ENCODE measurements around the gene OLFM3.

Gene OLFM3

DNA sequence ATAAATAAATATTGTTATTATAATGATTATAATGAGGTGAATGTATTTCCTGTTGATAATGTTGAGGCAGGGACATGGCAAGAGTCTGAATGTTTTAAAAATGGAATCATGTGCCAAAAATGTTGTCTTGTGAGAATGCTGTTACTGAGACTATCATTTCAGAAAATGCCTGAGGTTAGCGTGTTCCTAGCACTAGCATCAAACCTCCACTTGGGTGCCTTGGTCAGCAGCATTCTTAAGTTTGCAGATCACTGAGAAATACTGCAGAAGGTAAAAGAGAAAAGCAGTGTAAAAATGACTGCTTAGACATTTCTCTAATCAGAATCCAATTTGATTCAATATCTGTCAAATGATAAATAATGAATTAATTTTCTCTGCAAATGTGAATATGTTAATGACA lies 50.8 kb downstream of the OLFM3 start:
- TF ChIP-seq, protein P1, sequence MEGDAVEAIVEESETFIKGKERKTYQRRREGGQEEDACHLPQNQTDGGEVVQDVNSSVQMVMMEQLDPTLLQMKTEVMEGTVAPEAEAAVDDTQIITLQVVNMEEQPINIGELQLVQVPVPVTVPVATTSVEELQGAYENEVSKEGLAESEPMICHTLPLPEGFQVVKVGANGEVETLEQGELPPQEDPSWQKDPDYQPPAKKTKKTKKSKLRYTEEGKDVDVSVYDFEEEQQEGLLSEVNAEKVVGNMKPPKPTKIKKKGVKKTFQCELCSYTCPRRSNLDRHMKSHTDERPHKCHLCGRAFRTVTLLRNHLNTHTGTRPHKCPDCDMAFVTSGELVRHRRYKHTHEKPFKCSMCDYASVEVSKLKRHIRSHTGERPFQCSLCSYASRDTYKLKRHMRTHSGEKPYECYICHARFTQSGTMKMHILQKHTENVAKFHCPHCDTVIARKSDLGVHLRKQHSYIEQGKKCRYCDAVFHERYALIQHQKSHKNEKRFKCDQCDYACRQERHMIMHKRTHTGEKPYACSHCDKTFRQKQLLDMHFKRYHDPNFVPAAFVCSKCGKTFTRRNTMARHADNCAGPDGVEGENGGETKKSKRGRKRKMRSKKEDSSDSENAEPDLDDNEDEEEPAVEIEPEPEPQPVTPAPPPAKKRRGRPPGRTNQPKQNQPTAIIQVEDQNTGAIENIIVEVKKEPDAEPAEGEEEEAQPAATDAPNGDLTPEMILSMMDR (IDR thresholded peaks at IDR 0.05) = no peak

DNA sequence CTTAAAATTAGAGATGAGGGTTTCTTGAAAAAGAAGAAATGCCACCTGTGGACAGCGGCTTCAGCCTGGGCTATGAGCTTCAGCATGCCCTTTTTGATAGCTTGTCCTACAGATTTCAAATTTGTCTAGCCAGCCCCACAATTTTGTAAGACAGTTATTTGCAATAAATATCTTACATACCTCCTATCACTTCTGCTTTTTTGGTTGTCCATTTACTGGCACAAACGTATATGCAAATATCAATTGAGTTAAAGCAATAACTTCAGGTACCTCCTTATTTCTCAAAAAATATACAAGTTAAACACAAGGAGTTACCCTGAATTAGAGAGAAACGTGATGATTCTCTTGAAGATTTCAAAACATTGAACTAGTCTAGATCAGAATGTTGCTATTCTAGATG lies 53.5 kb downstream of the OLFM3 start:
- TF ChIP-seq, protein P1 (IDR thresholded peaks at IDR 0.05) = no peak

DNA sequence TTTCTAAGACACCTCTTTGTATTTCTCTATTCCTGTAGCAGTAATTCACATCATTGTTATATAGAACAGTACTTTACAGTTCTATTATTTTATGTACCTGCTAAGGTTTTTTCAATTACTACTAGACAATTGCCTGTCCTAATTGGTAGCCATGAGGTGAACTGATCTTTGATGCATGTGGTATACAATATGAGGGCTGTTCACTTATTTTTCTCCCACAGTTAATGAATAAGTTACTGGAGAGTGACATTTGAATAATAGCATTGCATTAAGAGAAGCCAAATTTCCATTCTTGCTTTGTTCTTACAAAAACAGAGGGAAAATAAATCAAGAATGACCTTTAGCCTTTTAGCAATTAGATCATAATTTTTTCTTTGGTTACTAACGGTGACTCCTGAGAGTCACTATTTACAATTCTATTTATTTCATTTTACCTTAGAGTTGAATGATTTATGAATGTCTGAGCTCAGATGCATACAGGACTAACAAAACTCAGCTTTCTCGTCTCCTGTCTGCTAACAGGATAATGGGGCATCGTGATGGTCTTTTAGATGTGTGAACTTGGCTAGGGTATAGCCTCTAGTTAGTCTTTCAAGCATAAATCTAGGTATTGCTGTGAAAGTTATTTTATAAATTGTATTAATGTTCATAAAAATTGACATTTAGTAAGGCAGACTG lies 54.1 kb downstream of the OLFM3 start:
- TF ChIP-seq, protein P1 (IDR thresholded peaks at IDR 0.05) = no peak

DNA sequence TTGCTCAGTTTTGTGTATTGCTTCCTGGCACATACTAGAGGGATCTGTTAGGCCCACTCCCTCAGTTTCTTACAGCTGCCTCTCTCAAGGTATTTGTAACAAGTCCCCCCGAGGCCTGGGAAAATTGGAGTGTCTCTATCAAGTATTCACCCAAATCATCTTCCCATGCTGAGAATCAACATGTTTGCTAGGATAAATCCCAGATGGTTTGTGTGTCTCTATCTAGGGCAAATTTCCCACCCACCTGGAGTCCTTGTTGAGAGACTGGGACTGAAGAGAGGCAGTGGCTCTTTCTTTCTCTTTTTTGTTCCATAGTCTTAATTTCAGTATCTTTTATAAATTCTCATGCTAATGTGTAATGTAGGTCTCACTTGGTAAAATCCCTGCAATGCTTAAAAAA lies 58.0 kb downstream of the OLFM3 start:
- TF ChIP-seq, protein P1 (IDR thresholded peaks at IDR 0.05) = no peak

DNA sequence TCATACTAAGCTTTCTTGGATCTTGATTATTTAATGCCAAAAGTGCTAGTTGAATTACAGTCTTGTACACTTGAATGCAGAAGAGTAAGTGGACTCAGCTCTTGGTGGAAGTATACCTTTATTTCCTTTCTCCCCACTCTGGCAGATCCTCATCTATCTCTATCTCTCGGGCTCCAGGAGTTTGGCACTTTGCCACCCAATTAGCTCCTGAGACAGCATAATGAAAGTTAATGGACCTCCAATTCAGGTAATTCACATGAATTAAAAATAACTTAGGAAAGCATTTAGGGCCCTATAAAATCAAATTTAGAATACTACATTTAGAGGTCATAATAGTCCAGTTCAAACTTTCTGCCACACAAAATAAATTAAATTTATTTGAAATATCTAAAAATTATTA lies 67.4 kb downstream of the OLFM3 start:
- TF ChIP-seq, protein P1 (IDR thresholded peaks at IDR 0.05) = no peak

DNA sequence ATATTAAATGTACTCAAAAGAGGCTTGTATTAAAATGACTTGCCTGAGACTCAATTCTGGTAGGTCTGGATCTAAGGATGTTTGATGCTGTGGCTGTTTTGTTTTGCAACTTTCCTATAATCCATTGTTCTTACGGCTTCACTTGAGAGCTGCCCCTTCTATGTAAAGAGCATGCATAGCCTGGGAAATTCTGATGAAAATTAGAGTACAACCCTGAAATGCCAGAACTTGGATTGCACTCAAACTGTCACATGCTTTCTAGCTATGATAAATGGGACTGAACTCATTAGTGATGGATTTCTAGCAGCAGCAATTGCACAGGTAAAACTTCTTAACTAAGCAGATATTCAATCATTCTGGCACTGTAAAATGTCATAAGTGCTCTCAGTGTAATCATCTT lies 67.9 kb downstream of the OLFM3 start:
- TF ChIP-seq, protein P1 (IDR thresholded peaks at IDR 0.05) = no peak

DNA sequence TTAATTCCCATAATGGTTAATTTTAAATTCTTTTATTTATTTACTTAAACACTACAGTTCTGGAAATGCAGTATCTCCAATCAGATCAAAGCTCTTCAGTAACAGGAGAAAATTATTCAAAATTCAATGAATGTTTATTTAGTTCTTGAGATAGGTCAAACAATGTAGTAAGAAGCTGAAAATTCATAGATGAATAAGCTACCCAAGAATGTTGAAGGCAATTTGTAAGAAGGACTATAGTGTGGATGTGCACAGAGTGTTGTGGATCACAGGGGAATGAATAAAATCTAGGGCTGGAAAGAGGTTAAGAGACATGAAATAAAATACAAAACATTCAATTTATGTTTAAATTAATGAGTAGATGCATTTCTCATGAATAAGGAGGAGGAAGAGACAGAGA lies 72.0 kb downstream of the OLFM3 start:
- TF ChIP-seq, protein P1 (IDR thresholded peaks at IDR 0.05) = no peak

DNA sequence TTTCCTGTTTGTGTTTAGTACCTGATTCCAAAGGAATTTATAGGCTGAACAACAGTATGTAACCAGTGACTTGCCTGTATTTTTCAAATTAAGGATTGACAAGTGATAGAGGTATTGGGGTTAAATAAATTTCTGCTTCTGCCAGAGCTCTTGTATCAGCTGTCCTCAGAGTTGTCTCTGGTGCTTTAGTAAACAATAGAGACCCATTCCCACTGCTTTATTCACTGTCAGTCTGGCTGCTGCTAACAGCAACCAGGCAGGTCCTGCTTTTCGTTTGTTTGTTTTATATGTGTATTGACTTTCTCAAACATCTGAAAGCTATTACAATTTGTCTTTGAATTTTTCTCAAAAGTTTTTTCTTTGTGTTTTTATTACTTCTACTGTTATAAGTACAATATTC lies 76.1 kb downstream of the OLFM3 start:
- TF ChIP-seq, protein P1 (IDR thresholded peaks at IDR 0.05) = no peak

Measured in LNCAP (cell line).